Cardiac septum (tissue), 1 donor: ENCODE measurements around the gene LRP8. TPM values are rescaled to one million over a fixed set of nuclear protein-coding genes. Genes with fewer than 3 reads are reported as not detected.

Experiments used
- DNase-seq: peaks from one replicate; pipeline ENCODE4 v3.0.0-alpha.2; 2020; ENCODE audit warnings: low spot score
- intact Hi-C: fragments of 100-400 bp; cut with DNase I; formaldehyde crosslinking; loops from one replicate; pipeline ENCODE4 v1.14.0; 2022
- total RNA-seq: library from RNA; stranded (reverse); fragmentation: NEBNext Ultra II Directional; extraction: Animal tissue kit (Norgen Biotek cat#: 25700); gene quantifications from one replicate; pipeline ENCODE4 v1.2.1, GENCODE V29; 2021
- donor health status: DM: no; HTN: no; CAD: no.

Gene LRP8
- total RNA-seq, 1 donor from 2014 or later = 2.3 TPM

GRCh38 chr1:53326088-53326597 lies 1.7 kb downstream of the LRP8 start:
- intact Hi-C loops = no loop called here
- DNase-seq = peak; percentile 91

GRCh38 chr1:53325326-53326087 lies 2.4 kb downstream of the LRP8 start:
- DNase-seq = no peak
- intact Hi-C loops = no loop called here

GRCh38 chr1:53324728-53325297 lies 3.1 kb downstream of the LRP8 start:
- DNase-seq = no peak
- intact Hi-C loops = no loop called here

- DNase-seq = no peak
- intact Hi-C loops = no loop called here
Observed at GRCh38 chr1:53324321-53324720, 3.5 kb downstream of the LRP8 start.

DNA sequence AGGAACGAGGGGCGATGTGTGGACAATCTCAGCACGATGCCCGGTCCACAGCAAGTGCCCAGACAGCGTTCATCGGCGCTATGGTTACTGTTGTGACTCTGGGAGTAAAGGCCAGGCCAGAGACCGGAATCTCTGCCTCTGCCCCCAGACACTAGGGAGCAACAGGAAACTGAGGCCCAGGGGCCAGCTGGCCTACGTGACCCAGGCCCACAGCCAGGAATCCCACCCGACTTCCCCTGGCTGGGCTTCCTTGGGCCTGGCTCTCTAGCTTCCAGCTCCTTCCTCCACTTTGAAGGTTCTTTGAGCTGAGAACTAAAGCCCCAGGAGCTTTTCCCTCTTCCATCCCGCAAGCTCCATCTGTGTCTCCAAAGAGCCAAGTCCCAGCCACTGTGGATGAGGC lies 4.6 kb downstream of the LRP8 start:
- intact Hi-C loops = no loop called here
- DNase-seq = no peak

- DNase-seq = no peak
- intact Hi-C loops = no loop called here
Observed at GRCh38 chr1:53321776-53322602, 5.9 kb downstream of the LRP8 start.

- intact Hi-C loops = no loop called here
- no peak for DNase-seq
Observed at GRCh38 chr1:53321366-53321765, 6.5 kb downstream of the LRP8 start.

GRCh38 chr1:53320646-53321045 lies 7.2 kb downstream of the LRP8 start:
- no peak for DNase-seq
- intact Hi-C loops = no loop called here

DNA sequence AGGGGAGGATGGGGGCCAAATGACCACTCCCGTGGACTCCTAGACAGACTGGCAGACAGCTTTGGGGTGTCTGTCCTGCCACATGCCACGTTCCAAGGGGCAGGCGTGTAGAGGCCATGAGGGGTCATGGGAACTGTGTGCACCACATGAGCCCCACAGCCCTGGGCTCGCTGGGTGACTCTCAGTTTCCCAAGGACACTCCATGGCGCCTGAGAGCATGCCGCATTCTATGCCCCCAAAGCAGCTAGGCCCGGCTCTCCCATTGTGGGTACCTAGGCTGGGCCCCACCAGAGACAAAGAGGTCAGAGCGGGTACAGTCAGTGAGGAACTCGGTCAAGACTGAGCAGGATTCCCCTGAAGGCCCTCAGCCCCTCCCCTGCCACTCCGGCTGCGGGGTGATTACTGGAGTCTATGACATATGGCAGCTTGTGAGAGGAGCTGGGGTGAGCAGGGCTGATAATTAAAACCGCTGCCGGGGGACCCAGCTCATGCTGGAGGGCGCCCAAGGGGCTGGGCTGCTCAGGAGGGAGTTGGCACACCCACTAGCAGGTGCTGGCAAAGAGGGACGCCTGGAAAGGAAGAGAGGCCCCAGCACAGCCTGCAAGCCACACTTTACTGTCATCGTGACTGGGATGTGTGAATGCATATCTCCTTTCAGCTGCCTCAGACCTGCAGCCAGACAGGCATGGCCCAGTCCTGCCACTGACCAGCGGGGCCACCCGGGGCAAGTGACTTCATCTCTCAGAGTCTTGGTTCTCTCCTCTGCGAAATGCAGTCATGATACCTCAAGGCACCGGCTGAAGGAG lies 8.4 kb downstream of the LRP8 start:
- intact Hi-C loops = no loop called here
- DNase-seq = no peak

DNA sequence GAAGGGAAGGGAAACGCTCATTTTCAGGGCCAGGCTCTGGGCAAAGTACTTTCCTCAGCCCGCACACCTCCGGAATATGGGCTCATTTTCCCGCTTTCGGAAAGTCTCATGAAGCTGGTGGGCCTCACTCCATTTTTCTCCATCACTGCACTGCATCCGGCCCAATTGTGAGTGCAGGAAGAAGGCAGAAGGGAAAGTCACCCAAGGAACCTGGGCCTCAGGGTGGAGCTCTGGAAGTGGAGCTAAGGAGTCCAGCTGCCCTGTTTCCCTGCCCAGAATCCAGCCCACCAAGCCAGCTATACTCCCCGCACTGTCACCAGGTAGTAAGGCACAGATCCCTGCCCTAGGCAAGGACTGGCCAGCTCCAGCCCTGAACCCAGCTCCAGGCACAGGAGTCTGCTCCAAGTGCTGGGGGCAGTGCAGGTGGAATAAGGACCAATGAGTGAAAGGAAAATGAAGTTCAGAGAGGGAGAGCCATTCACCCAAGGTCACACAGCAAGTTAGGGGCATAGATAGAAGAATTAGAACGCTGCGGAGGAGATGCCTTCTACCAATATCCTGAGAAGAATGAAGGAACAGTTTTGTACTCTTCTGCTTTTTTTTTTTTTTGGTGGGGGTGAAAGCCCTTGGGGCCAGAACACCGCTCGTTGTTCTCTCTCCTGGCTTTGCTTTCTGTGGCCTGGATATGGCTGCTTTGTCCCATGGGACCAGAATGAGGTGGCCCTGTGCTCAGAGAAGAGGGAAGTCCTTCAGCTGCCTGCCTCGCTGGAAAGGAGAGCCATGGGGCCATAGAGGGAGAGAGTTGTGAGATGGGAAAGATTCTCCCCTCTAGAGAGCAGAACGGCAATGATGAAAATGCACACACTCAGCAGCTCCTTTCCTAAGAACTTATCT lies 10.0 kb downstream of the LRP8 start:
- intact Hi-C loops = no loop called here
- DNase-seq = no peak

DNA sequence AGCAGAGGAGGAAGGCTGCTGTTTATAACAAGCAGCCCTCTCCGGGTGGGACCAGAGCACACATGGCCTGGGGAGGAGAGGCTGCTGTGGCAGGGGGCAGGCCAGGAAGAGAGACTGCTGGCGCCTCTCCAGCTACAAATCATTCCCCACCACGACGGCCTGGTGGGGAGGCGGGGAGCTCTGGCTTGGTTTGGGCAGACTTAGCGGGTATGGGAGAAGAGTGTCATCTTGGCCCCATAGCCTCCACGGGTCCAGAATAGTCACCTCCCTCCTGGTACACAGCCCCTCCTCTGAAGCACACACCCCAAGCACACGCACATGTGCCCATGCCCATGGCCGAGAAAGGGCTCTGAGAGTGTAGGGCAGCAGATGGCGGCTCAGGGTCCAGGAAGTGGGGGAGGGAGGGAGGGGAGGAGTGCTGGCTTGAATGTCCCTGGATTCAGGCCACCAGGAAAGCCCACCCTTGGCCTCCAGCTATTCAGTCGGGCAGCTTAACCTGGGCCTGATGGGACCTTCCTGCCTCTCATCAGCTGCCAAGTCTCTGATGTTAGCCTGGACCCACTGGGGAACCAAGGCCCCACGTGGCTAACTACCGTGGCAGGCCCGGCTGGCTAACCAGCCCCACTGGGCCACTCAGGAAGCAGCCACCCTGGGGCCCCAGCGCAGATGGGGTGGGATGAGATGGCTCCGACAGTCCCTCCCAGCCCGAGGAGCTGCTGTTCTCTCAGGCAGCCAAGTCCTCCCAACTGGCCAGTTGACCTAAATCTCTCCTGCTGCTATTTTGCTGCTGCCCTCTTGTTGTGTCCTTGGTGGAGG lies 10.9 kb downstream of the LRP8 start:
- no peak for DNase-seq
- intact Hi-C loops = no loop called here

GRCh38 chr1:53316424-53316765 lies 11.5 kb downstream of the LRP8 start:
- DNase-seq = no peak
- intact Hi-C loops = no loop called here

- DNase-seq = no peak
- intact Hi-C loops = no loop called here
Observed at GRCh38 chr1:53315456-53316423, 12.1 kb downstream of the LRP8 start.

GRCh38 chr1:53315046-53315445 lies 12.8 kb downstream of the LRP8 start:
- intact Hi-C loops = no loop called here
- DNase-seq = no peak

DNA sequence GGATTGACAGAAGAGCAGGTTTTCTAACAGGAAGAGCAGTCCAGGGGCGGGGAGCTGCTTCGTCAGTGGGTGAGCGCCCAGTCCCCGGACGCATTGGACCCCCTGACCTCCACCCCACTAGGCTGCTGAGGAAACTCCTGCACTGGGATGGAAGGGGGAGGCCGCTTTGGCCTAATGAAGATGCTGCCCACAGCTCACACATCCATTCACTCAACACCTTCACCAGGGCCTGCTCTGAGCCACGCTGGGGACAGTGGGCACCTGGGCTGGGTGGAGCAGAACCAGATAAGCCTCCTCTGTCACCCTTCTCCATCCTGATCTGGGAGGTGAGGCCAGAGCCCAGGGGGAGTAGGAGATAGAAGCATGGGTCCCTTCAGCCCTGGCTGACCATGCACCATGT lies 13.3 kb downstream of the LRP8 start:
- DNase-seq = no peak
- intact Hi-C loops = no loop called here

- no peak for DNase-seq
- intact Hi-C loops = no loop called here
Observed at GRCh38 chr1:53314096-53314495, 13.8 kb downstream of the LRP8 start.

GRCh38 chr1:53313556-53313955 lies 14.3 kb downstream of the LRP8 start:
- no peak for DNase-seq
- intact Hi-C loops = no loop called here
